AG04450 (cell line): Measurements from ENCODE around the gene CDKAL1. TPM values are rescaled to one million over a fixed set of nuclear protein-coding genes. Genes with fewer than 3 reads are reported as not detected.

Experiments used
- CTCF ChIA-PET: fragments of 300-600, 350-600 bp; formaldehyde crosslinking; extraction: SDS; loops from one replicate; lab custom pipeline; 2022; ENCODE audit warnings: antibody characterized with exemption, inconsistent platforms; lab: Charles Lee
- POLR2A ChIA-PET: fragments of 350-600 bp; formaldehyde crosslinking; extraction: SDS; loops from one replicate; lab custom pipeline; 2021; ENCODE audit warnings: antibody characterized with exemption, inconsistent platforms; lab: Yijun Ruan, JAX
- DNase-seq: peaks from one replicate; pipeline ENCODE4 v3.0.0-alpha.2; 2011; ENCODE audit warnings: low read depth, low spot score
- H3K27ac ChIP-seq: one replicate; pipeline ENCODE4 v1.5.1; 2012; ENCODE audit warnings: low read depth, low read length, control low read depth
- H3K27me3 ChIP-seq: one replicate; pipeline ENCODE4 v1.6.0; 2012; ENCODE audit warnings: low read length; ENCODE audit not compliant: control insufficient read depth, insufficient read depth
- H3K4me3 ChIP-seq: 2 replicates; pipeline ENCODE4 v1.5.1; 2011; ENCODE audit warnings: mild to moderate bottlenecking, low read depth, low read length, control low read depth
- H3K9me3 ChIP-seq: 2 replicates; pipeline ENCODE4 v1.5.1; 2012; ENCODE audit warnings: low read length; ENCODE audit not compliant: control insufficient read depth, insufficient read depth
- CTCF ChIP-seq: IDR thresholded peaks from 2 replicates; pipeline ENCODE4 v1.5.1; 2011; ENCODE audit warnings: low read depth, low read length, control low read depth, inconsistent platforms
- polyA plus RNA-seq: library from polyadenylated mRNA; depleted of rRNA; stranded (reverse); fragments of >200 nt; gene quantifications from 2 replicates; pipeline ENCODE4 v1.2.3, GENCODE V29; 2011

Gene CDKAL1
- polyA plus RNA-seq, 1 experiment = 9.2 TPM

DNA sequence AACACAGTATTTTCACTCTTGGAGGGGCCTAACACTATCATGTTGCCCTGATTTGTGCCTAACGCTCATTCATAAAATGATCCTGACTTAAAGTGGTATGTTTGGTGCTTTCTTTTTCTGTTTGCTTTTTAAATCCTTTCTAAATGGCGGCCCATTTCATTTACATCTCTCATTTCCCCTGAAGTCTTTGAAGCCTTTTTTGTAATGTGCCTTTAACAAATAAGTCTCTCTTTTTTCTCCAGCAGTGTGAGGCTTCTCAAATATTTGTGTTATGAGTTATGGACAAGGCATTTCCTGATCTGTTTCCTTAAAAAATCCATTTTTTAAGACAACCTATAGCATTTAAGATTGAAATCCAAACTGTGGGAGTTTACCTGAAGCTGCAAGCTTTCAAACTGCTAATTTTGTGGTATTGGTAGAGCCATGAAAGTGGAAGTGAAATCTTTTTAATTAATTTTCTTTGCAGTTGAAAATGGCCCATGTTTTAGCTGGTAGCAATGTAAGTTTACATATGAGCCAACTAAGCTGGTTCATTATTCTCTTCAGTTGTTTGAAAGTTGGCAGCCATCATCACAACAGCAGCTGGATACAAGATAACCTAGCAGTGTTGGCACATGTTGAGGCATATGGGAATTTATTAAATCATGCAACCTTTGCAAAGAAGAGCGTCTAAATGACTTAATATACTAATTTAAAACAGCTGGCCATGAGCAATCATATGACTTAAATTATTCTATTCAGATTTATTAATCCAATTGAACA, 469.7 kb downstream of the CDKAL1 start:
- POLR2A ChIA-PET = interaction anchor here (0.6 to 1.0 kb wide), 4 partner anchors 17 to 590 kb away, joined by 3 to 11 read pairs (median 4); partner anchors contain the start of gene SOX4
- TF ChIP-seq CTCF = no peak
- H3K9me3 ChIP-seq = no peaks in the 10 kb centered on the region
- H3K27me3 ChIP-seq = no peaks in the 10 kb centered on the region
- CTCF ChIA-PET = interaction anchor here (0.9 kb wide), 1 partner anchor 18 kb away, joined by 3 read pairs; no protein-coding TSS in a partner anchor
- DNase-seq = peak; percentile 62
- H3K27ac ChIP-seq = peak overlapping the region; percentile 33
- H3K4me3 ChIP-seq = no peak overlapping the region

DNA sequence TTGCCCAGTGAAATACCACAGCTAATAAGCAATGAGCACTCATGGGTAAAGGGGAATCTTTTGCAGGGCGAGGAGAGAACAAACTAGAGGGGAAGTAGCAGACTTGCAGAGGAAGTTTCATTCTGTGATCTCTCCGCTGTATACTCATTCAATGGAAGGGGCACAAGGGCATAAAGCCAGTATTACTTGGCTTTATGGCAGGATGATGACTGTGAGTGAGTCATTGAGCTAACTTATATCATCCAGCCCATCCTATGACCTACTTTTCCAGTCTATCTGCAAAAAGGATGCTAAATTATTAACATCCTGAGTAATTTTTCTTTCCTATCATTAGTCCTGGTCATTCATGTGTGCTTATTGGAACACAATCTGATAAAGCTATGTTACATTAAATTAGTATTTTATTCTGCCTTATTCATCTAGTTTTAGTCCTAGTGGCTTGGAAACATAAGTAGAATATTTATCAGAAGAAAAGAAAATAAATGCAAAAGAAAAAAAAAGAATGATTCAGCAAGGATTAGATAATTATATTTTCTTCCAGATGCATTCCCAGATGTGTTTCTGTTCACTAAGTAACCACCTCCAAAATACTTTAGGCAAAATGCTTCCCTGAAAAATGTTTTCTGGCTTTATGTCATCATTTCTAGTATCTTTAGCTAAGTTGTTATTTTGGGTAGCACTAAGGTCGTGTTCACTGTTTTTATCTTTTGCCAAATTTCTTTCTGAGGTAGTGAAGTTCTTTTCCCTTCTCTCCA, 471.7 kb downstream of the CDKAL1 start:
- H3K27me3 ChIP-seq = no peaks in the 10 kb centered on the region
- H3K4me3 ChIP-seq = peak overlapping the region; percentile 7; the same call in 1 of the 2 replicates
- ChIA-PET CTCF (no interaction called here), POLR2A (interaction anchor here (0.6 kb wide), 2 partner anchors 36 to 587 kb away, joined by 3 to 5 read pairs; partner anchors contain the start of gene SOX4)
- no peak for TF ChIP-seq CTCF
- peak; percentile 55 for DNase-seq
- H3K27ac ChIP-seq = no peak overlapping the region
- no peaks in the 10 kb centered on the region for H3K9me3 ChIP-seq

DNA sequence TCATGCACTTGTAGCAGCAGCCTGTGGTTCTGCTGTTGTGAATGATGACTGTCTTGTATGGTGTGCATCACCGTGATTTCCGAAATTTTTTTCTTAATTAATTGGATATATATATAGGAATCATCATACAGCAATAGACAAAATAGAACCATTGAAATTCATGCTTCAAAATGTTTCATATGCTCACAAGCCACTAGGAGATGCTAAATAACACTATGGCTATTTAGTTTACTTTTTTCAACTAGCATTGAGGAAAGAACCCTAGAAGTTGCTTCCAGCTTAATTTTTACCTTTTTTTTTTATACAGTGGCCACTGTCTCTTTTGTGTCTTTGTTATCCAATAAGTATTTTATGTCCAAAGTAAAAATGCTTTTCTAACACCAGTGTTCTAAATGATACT, 485.4 kb downstream of the CDKAL1 start:
- CTCF ChIA-PET = interaction anchor here (0.6 to 1.1 kb wide), 2 partner anchors 21 to 172 kb away, joined by 3 read pairs; no protein-coding TSS in a partner anchor
- POLR2A ChIA-PET = no interaction called here
- no peaks in the 10 kb centered on the region for H3K27me3 ChIP-seq
- no peak overlapping the region for H3K4me3 ChIP-seq
- no peak for DNase-seq
- H3K9me3 ChIP-seq = no peaks in the 10 kb centered on the region
- H3K27ac ChIP-seq = no peak overlapping the region
- peak; percentile 62 for TF ChIP-seq CTCF

- no peaks in the 10 kb centered on the region for H3K27me3 ChIP-seq
- H3K27ac ChIP-seq = peak overlapping the region; percentile 69
- TF ChIP-seq CTCF = no peak
- H3K4me3 ChIP-seq = no peak overlapping the region
- DNase-seq = peak; percentile 48
- ChIA-PET POLR2A (interaction anchor here (0.6 to 1.5 kb wide), 3 partner anchors 11 to 565 kb away, joined by 3 to 6 read pairs (median 4); no protein-coding TSS in a partner anchor), CTCF (no interaction called here)
- peaks cover 1% of the 10 kb centered on the region; the same call in 1 of the 2 replicates for H3K9me3 ChIP-seq
These were observed 488.3 kb downstream of the CDKAL1 start for GRCh38 chr6:21022343-21023107.
